RWPE2 (cell line): ENCODE results near the gene KIF26A.

Experiments used
- ATAC-seq: fragments of 200-7000 bp; cut with Tn5 transposase; 3 replicates; pipeline ENCODE4 v1.9.1; 2021; ENCODE audit warnings: low read depth
- DNase-seq: peaks from one replicate; pipeline ENCODE4 v3.0.0-alpha.2; 2020; ENCODE audit warnings: low spot score
- H3K27ac ChIP-seq: fragments of 450-650 bp; 2 replicates; pipeline ENCODE4 v1.5.1; 2017; ENCODE audit warnings: mild to moderate bottlenecking; ENCODE audit not compliant: poor library complexity, severe bottlenecking
- H3K27me3 ChIP-seq: fragments of 250-450 bp; sonication (Bioruptor Pico); 2 replicates; pipeline ENCODE4 v1.5.1; 2021; ENCODE audit warnings: mild to moderate bottlenecking, moderate library complexity; ENCODE audit not compliant: insufficient read depth, poor library complexity, severe bottlenecking
- H3K36me3 ChIP-seq: fragments of 250-450 bp; sonication (Bioruptor Pico); 2 replicates; pipeline ENCODE4 v1.5.1; 2020; ENCODE audit warnings: low read depth, mild to moderate bottlenecking, moderate library complexity
- H3K4me1 ChIP-seq: fragments of 250-450 bp; sonication (Bioruptor Pico); 2 replicates; pipeline ENCODE4 v1.5.1; 2021; ENCODE audit warnings: mild to moderate bottlenecking, moderate library complexity; ENCODE audit not compliant: insufficient read depth, poor library complexity, severe bottlenecking
- H3K4me3 ChIP-seq: fragments of 250-450 bp; sonication (Bioruptor Pico); 2 replicates; pipeline ENCODE4 v1.5.1; 2021; ENCODE audit warnings: mild to moderate bottlenecking, moderate library complexity; ENCODE audit not compliant: severe bottlenecking
- H3K9me3 ChIP-seq: fragments of 250-450 bp; sonication (Bioruptor Pico); 2 replicates; pipeline ENCODE4 v1.5.1; 2021; ENCODE audit warnings: mild to moderate bottlenecking, moderate library complexity; ENCODE audit not compliant: severe bottlenecking
- TF ChIP-seq, protein P1 (sequence below): fragments of 450-650 bp; IDR thresholded peaks from one replicate; pipeline ENCODE4 v1.5.1; 2017; ENCODE audit warnings: mild to moderate bottlenecking, moderate library complexity; ENCODE audit not compliant: poor library complexity, severe bottlenecking

The KIF26A gene

DNA sequence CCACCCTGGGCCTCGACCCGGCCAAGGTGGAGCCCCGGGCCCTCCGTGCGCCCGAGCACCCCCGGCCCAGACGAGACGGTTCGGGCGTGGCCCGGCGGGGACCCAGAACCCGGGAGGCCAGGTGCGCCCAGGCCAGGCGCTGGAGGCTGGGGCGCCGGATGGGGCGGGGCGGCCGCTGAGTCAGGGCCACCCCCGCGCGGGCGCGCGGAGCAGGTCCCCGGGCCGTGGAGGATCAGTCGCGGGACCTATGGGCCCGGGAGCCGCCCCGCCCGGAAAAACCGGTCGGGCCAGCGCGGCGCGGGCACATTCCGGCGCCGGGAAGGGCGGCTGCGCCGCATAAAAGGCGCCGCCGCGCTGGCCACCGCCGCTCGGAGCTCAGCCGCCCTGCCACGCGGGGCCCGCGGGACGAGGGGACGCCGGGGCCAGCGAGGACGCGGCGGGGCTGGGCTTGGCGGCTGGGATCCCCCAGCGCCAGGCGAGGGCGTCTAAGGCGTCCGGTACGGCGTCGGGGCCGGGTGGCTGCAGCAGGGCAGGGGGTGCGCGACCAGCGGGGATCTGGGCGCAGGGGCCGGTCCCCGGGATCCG is 21.5 kb upstream of the KIF26A start:
- no peaks in the 10 kb centered on the region for H3K9me3 ChIP-seq
- ATAC-seq (peak; percentile 60), DNase-seq (peak; percentile 73)
- TF ChIP-seq, protein P1, sequence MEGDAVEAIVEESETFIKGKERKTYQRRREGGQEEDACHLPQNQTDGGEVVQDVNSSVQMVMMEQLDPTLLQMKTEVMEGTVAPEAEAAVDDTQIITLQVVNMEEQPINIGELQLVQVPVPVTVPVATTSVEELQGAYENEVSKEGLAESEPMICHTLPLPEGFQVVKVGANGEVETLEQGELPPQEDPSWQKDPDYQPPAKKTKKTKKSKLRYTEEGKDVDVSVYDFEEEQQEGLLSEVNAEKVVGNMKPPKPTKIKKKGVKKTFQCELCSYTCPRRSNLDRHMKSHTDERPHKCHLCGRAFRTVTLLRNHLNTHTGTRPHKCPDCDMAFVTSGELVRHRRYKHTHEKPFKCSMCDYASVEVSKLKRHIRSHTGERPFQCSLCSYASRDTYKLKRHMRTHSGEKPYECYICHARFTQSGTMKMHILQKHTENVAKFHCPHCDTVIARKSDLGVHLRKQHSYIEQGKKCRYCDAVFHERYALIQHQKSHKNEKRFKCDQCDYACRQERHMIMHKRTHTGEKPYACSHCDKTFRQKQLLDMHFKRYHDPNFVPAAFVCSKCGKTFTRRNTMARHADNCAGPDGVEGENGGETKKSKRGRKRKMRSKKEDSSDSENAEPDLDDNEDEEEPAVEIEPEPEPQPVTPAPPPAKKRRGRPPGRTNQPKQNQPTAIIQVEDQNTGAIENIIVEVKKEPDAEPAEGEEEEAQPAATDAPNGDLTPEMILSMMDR: no peak
- peaks cover 4% of the 10 kb centered on the region for H3K4me1 ChIP-seq
- no peaks in the 10 kb centered on the region for H3K36me3 ChIP-seq
- peaks cover 7% of the 10 kb centered on the region for H3K27me3 ChIP-seq
- H3K27ac ChIP-seq: peak overlapping the region; percentile 6
- H3K4me3 ChIP-seq: peak overlapping the region; percentile 69

DNA sequence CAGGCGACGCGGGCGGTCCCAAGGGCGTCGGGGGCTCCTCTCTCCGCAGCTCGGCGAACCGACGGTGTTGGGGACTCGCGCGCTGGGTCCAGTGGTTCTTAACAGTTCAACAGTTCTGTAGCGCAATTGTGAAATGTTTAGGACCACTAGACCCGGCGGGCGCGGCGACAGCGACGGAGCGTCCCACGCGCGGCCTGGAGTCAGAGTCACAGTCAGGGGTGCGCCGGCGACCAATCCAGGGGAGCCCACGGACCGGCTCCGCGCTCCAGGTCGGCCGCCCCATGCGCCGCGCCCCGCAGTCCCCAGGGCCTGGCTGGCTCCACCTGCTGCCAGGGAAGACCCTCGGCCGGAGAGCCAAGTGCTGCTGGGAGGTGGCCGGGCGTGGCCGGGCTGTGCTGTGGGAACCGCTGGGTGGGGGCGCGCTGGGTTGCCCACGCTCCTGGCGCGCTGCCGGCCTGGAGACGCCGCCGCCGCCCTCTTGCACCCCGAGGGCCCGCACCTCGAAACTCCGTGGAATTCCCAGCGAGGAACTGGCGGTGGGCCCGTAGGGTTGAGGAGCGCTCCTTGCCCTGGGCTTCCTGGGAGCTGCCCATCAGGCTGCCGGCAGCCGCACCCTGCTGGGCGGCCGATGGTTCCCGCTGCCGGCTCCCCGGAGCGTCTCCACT is 20.9 kb upstream of the KIF26A start:
- no peaks in the 10 kb centered on the region for H3K9me3 ChIP-seq
- no peak for ATAC-seq
- peaks cover 4% of the 10 kb centered on the region for H3K4me1 ChIP-seq
- DNase-seq: peak; percentile 57
- peak overlapping the region; percentile 69 for H3K4me3 ChIP-seq
- TF ChIP-seq, protein P1: no peak
- peaks cover 7% of the 10 kb centered on the region for H3K27me3 ChIP-seq
- no peak overlapping the region for H3K27ac ChIP-seq
- H3K36me3 ChIP-seq: no peaks in the 10 kb centered on the region

DNA sequence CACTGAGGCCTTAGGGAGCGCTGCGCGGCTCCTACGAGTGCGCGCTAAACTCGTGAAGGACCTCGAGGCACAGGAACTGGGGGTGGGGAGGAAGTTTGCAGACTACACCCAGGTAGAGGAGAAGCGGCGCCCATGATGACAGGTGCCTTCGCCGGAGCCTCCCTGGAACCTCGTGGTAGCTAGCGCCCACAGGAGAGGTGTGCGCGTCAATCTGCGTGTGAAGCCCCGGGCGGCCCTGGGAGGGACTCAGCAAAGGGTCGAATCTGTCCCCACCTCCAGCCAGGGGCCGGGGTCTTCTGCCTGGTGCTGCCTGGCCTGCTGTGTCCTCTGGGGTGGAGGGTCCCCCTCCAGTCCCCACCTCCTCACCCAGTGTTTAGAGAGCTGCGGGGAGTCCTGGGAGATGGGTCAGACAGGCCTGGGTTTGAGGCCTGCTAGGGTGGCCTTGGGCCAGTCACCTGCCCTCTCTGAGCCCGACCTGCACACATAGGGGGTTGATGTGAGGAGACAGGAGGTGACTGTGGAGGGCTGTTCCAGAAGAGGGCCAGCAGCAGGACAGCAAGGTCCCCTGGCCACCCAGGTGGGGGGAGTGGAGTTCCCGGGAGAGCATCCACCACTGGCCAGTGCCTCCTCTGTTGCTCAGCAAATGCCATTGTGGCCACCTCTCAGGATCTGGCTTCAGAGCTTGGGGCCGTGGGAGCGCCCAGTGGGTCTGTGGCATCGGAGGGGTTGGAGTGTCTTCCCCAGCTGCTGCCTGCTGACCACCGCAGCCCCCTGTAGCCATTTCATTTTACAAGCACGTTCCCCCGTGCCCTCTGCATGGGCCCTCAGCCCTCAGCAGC is 20.2 kb upstream of the KIF26A start:
- DNase-seq (peak; percentile 80), ATAC-seq (no peak)
- H3K27ac ChIP-seq: no peak overlapping the region
- no peaks in the 10 kb centered on the region for H3K36me3 ChIP-seq
- H3K4me3 ChIP-seq: no peak overlapping the region
- TF ChIP-seq, protein P1: no peak
- peaks cover 4% of the 10 kb centered on the region for H3K4me1 ChIP-seq
- H3K27me3 ChIP-seq: peaks cover 7% of the 10 kb centered on the region
- no peaks in the 10 kb centered on the region for H3K9me3 ChIP-seq

DNA sequence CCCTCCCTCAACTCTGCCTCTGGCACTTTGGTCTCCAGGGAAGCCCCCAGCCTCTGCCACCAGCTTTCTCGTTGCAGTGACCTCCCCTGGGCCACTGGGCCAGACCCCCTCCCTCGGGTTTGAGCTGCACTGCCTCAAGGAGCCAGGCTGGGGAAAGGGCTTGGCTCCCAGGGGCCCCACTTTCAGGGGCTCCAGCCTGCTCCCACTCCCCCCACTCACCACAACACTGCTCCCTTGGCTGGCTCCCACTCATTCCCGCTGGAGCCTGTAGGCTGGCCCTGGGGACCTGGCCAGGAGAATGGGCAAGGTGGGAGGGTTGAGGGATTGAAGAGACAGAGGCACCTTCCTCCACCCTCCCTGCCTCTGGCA is 19.3 kb upstream of the KIF26A start:
- H3K9me3 ChIP-seq: peaks cover 7% of the 10 kb centered on the region
- no peak overlapping the region for H3K4me3 ChIP-seq
- TF ChIP-seq, protein P1: no peak
- ATAC-seq: no peak
- DNase-seq: peak; percentile 62
- peaks cover 4% of the 10 kb centered on the region for H3K4me1 ChIP-seq
- H3K27me3 ChIP-seq: peaks cover 7% of the 10 kb centered on the region
- no peak overlapping the region for H3K27ac ChIP-seq
- no peaks in the 10 kb centered on the region; the same call in 1 of the 2 replicates for H3K36me3 ChIP-seq
